Kidney glomerular epithelial cell (primary cell): ENCODE measurements around the gene GLIS1.

Source experiments
- DNase-seq: peaks from one replicate; lab custom pipeline; 2025; lab: John Stamatoyannopoulos, UW

Gene GLIS1

DNA sequence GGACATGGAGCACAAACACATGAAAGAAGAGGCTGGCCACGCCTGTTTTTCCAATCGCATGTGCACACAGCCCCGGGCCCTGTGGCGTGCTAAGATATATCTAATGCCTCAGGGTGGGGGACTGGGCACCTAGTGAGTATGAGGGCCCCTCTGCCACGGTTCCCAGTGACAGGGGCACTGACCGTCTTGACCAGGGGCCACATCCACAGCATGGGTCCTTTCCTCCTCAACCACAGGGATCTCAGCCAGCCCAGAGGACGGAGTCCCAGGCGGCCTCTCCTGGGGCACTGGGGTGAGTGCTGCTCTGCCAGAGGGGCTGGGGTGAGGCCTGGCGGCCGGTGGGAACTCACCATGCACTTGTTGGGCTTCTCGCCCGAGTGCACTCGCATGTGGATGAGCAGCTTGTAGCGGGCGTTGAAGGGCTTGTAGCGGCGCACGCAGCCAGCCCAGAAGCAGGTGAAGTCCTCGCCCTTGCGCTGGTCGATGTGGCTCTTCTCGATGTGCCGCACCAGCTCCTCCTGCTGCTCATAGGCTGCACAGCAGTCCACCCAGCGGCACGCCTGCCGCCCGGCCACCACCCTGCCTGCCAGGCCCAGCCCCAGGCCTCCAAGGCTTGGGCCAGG lies 145.1 kb downstream of the GLIS1 start:
- DNase-seq, result no peak

DNA sequence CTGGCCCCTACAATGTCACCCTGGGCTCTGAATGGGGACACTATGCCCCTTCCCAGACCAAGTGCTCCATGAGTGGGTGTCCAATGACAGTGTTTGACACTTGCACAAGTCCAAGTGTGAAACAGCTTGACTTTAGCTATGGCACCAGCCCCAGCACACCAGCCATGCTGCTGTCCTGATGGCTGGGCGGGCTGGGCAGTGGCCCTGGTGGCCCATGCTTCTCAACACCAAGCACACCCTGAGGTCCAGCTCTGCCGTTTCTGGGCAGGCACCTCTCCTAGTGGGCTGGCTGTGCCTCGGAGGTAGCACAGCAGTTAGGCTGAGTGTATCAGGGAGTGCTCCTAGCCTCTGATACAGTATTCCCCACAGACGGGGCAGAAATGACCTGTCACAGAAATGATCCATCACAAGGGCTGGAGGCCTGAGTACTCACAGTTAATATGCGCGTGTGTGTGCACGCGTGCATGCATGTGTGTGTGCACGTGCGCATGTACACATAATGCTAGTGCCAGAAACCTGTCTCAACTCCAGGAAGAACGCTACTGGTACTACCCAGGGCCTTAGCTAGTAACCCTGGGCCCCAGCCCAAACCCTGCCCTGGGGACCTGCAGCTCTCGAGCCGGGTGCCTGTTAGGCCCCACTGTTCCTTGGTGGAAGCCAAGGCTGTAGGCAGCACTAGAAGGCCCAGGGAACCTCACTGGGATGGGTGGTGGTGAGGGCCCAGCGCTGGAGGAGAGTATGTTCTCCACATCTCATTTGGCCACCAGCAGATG lies 145.8 kb downstream of the GLIS1 start:
- no peak for DNase-seq

DNA sequence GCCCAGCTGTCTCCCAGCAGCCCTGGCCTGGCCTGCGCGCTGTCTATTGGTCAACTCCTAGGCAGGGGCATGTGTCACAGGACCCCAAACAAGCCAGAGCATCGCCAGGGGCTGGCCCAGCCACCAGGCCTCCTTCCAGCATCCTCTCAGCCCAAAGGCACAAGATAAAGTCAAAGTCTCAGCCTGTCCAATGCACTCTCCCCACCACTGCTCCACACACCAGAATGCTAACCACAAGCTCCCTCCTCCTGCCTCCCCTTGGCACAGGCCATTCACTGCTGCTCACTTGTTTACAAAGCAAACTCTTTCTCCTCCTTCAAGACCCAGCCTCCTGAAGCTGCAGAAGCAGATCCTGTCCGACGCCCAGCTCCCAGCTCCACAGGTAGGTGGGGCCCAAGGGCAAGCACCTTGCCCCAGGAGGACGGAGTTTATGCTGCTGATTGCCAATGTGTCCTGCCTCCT lies 146.4 kb downstream of the GLIS1 start:
- no peak for DNase-seq

- no peak for DNase-seq
These were observed 147.0 kb downstream of the GLIS1 start for GRCh38 chr1:53591924-53592323.

GRCh38 chr1:53590531-53591515 lies 148.1 kb downstream of the GLIS1 start:
- no peak for DNase-seq

DNA sequence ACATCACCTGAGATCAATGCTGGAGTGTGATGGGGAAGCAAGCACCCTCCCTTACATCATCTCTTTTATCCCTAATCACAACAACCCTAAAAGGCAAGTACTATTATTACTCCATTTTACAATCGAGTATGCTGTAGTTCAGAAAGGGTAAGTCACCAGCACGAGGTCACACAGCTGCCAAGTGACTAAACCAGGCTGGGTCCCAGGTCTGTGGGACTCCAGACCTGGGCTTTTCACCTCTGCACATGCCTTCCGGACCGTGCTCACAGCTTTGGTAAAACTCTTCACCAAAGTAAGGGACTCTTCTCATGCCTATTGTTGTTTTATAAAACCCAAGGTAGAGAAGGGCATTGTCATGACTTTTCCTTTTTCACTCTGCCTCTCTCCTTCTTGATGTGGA lies 148.9 kb downstream of the GLIS1 start:
- DNase-seq, result no peak

GRCh38 chr1:53589043-53589887 lies 149.7 kb downstream of the GLIS1 start:
- no peak for DNase-seq

GRCh38 chr1:53588053-53588779 lies 150.7 kb downstream of the GLIS1 start:
- no peak for DNase-seq

DNA sequence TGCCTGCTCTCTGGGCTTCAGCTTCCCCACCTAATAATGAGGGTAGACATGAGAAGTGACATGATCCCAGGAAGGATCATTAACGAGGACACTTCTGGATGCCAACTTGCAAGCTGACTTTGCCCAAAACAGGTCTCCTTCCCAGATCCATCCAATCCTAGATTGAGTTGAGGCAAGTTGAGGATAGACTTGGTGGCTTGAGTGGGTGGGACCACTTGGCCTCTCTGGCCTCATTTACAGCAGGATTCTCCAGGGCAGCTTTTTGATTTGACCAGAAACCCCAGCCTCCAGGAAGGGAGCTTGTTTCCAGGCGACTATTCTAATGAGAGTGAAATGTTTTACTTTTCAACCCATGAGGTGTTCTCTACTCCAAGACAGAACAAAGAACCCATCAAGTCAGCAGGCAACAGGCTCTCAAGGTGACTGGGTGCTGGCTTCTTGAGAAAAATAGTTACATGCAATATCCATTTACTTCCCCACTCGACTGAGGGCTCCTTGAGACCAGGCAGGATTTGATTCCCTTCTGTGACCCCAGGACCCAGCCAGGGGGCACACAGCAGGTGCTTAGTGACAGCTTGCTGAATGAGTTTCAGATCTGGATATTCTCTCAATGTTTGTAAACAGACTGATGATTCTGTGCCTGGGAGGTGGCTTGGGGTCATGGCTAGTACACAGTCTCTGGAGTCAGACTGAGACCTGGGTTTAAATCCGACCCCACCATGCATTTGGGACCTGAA lies 151.5 kb downstream of the GLIS1 start:
- no peak for DNase-seq

DNA sequence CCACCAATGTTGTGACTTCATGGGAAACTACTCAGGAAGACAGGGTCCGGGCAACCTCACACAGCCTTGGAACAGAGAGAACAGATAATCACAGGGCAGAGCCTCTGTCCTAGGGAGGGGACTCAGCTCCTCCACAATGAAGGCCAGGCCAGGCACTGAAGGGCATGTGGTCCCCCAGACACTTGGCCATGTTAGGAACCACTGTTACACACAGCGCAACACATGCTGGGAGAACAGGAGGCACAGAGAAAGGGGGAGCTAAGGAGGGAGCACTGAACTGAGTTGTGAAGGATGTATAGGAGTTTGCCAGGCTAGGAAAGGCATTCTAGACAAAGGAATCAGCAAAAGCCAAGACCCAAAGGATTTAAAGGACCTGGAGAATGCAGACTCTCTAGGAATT lies 152.2 kb downstream of the GLIS1 start:
- DNase-seq, result no peak

- no peak for DNase-seq
These were observed 153.4 kb downstream of the GLIS1 start for GRCh38 chr1:53585565-53585964.

GRCh38 chr1:53585129-53585528 lies 153.8 kb downstream of the GLIS1 start:
- DNase-seq, result no peak

DNA sequence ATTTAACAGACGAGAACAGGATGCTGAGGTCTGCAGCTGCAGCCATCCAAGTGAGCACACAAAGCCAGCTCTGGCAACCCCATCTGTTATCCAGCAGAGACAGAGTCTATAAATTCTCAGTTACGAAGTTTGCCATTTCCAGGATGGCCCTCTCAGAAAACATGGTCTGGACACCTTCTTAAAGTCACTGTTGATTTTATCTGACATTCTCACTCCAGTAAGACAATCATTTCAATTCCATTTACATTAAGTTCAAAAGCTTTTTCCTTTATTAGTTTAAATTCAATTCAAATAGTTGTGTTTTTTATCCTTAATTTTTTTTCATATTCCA lies 154.2 kb downstream of the GLIS1 start:
- DNase-seq, result no peak

GRCh38 chr1:53583868-53584776 lies 154.8 kb downstream of the GLIS1 start:
- no peak for DNase-seq

GRCh38 chr1:53583021-53583867 lies 155.7 kb downstream of the GLIS1 start:
- no peak for DNase-seq

DNA sequence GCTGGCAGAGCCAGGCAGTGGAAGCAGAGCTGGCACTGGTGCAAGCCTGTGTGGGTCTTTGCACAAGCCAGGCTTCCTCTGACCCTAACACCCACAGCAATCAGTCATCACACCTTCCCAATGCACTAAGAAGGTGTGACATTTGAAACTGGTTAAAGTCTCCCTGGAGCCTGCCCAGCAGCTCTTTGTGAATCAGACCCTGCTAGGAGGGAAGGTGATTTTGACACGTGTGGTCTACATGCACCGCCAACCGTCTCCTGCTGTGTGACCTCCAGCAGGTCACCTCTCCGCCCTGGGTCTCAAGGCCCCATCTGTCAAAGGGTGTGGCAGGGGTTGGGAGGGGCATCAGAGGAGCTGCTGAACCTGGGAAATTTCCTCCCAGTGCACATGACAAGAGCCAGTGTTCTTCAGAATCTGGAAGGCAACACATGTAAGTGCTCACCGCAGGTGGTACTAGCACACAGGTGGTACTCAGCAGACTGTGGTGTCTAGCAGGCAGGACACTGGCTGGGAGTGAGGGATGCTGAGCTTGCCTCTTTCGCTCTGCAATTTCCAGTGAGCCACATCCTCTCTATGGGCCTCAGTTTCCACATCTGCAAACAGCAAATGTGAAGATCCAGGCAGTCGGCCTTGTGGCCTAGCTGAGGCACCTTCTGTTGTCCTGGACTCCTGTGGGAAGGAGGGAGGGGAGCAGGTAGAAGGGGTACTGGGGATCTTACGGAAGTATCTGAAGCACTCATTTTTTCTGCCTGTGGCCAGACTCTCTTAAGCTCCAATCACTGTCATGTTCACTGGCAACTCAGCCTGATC lies 156.5 kb downstream of the GLIS1 start:
- DNase-seq, result no peak

DNA sequence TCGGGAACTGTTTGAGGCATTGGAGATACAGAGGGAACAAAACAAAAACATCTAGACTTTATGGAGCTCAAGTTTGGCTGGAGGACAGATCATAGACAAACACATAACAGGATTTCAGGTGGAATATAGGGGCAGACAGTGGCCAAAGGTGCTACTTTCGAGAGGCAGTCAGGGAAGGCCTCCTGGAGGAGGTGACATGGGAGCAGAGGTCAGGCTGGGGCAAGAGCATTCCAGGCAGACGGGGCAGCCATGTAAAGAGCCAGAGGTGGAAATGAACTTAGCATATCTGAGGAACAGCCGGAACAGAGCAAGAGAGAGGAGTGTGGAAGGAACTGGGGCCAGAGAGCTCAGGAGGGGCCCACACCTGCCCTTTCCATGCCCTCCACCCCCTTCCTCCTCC lies 157.5 kb downstream of the GLIS1 start:
- DNase-seq, result no peak
